Smooth muscle cell (in vitro differentiated cells): ENCODE data around the gene PANK2. TPM values are rescaled to one million over a fixed set of nuclear protein-coding genes. Genes with fewer than 3 reads are reported as not detected.

Experiments used
- DNase-seq: peaks from one replicate; lab custom pipeline; 2025; ENCODE audit not compliant: unreplicated experiment; lab: John Stamatoyannopoulos, UW
- H2AFZ ChIP-seq: fragments of 200-600 bp; sonication (generic); 2 replicates; pipeline ENCODE4 v1.6.0; 2016; ENCODE audit warnings: antibody characterized with exemption, low read depth, mild to moderate bottlenecking
- H3F3A ChIP-seq: fragments of 200-600 bp; sonication (generic); 2 replicates; pipeline ENCODE4 v1.6.0; 2017; ENCODE audit warnings: antibody characterized with exemption, low read depth
- H3K27ac ChIP-seq: fragments of 200-600 bp; sonication (generic); 2 replicates; pipeline ENCODE4 v1.5.1; 2016; ENCODE audit warnings: low read depth, mild to moderate bottlenecking
- H3K27me3 ChIP-seq: fragments of 200-600 bp; sonication (generic); 2 replicates; pipeline ENCODE4 v1.6.1; 2016; ENCODE audit warnings: low read depth, mild to moderate bottlenecking
- H3K36me3 ChIP-seq: fragments of 200-600 bp; sonication (generic); 2 replicates; pipeline ENCODE4 v1.5.1; 2016; ENCODE audit warnings: low read depth
- H3K4me1 ChIP-seq: fragments of 200-600 bp; sonication (generic); 2 replicates; pipeline ENCODE4 v1.5.1; 2016; ENCODE audit warnings: low read depth
- H3K4me2 ChIP-seq: fragments of 200-600 bp; sonication (generic); 2 replicates; pipeline ENCODE4 v1.6.0; 2016; ENCODE audit warnings: mild to moderate bottlenecking
- H3K4me3 ChIP-seq: fragments of 200-600 bp; sonication (generic); 2 replicates; pipeline ENCODE4 v1.5.1; 2016; ENCODE audit warnings: mild to moderate bottlenecking
- H3K79me2 ChIP-seq: fragments of 200-600 bp; sonication (generic); 2 replicates; pipeline ENCODE4 v1.6.0; 2016; ENCODE audit warnings: low read depth, mild to moderate bottlenecking
- H3K9ac ChIP-seq: fragments of 200-600 bp; sonication (generic); 2 replicates; pipeline ENCODE4 v1.6.0; 2016; ENCODE audit warnings: low read depth
- H3K9me3 ChIP-seq: fragments of 200-600 bp; sonication (generic); replicated peaks from 2 replicates; pipeline ENCODE4 v1.5.1; 2016; ENCODE audit warnings: low read depth
- H4K20me1 ChIP-seq: fragments of 200-600 bp; sonication (generic); 2 replicates; pipeline ENCODE4 v1.6.0; 2016; ENCODE audit warnings: low read depth
- WGBS: methylation state at CpG from one replicate; pipeline ENCODE4 v1.1.7; 2016; ENCODE audit warnings: low lambda C conversion rate; 5-methylcytosine and 5-hydroxymethylcytosine counted together
- polyA plus RNA-seq: library from polyadenylated mRNA; unstranded; fragments of >200 nt; fragmentation: Nextera tagmentation; extraction: Ambion mirVana; gene quantifications from 2 replicates; pipeline ENCODE4 v1.2.1, GENCODE V29; 2016
- total RNA-seq: library from RNA; depleted of rRNA; stranded (reverse); fragments of >200 nt; gene quantifications from 2 replicates; pipeline ENCODE4 v1.2.3, GENCODE V29; 2014
- TF ChIP-seq, protein P1 (sequence below): fragments of 200-600 bp; sonication (generic); IDR thresholded peaks from 2 replicates; pipeline ENCODE4 v1.5.1; 2017; ENCODE audit warnings: borderline replicate concordance, mild to moderate bottlenecking, antibody characterized with exemption; ENCODE audit not compliant: insufficient read depth, poor library complexity, severe bottlenecking

PANK2 gene
- total and polyA plus RNA-seq, 2 experiments from 2014 or later = 24.7 to 40.8 TPM

DNA sequence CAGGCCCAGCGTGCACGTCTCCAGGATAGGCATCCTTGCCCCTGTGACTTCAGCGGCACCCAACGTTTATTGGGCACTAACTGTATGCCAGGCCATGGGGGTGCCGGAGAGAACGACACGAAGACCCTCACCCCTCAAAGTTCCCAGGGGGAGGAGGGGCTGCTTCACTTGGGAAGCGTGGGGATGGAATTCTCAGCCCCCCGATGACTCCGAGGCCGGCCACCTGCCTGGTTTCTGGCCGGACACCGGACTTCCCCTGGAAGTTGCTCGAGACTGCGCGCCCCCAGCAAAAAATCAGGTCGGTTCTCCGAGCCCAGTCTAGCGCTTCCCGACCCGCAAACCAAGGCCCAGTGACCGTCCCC lies 42.8 kb upstream of the PANK2 start:
- Histone ChIP-seq H3K4me2 (peak overlapping the region; percentile 97), H3K27me3 (no peaks in the 10 kb centered on the region), H3F3A (no peaks in the 10 kb centered on the region), H3K9me3 (no peaks in the 10 kb centered on the region), H2AFZ (peak overlapping the region; percentile 94), H3K9ac (peak overlapping the region; percentile 86), H3K4me3 (peak overlapping the region; percentile 97), H3K27ac (no peak overlapping the region), H3K36me3 (no peaks in the 10 kb centered on the region), H3K79me2 (peaks cover 33% of the 10 kb centered on the region), H4K20me1 (peaks cover 28% of the 10 kb centered on the region), H3K4me1 (peaks cover 4% of the 10 kb centered on the region)
- no peak for DNase-seq
- TF ChIP-seq, protein P1, sequence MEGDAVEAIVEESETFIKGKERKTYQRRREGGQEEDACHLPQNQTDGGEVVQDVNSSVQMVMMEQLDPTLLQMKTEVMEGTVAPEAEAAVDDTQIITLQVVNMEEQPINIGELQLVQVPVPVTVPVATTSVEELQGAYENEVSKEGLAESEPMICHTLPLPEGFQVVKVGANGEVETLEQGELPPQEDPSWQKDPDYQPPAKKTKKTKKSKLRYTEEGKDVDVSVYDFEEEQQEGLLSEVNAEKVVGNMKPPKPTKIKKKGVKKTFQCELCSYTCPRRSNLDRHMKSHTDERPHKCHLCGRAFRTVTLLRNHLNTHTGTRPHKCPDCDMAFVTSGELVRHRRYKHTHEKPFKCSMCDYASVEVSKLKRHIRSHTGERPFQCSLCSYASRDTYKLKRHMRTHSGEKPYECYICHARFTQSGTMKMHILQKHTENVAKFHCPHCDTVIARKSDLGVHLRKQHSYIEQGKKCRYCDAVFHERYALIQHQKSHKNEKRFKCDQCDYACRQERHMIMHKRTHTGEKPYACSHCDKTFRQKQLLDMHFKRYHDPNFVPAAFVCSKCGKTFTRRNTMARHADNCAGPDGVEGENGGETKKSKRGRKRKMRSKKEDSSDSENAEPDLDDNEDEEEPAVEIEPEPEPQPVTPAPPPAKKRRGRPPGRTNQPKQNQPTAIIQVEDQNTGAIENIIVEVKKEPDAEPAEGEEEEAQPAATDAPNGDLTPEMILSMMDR = no peak
- WGBS = 2% methylated on average over 22 of the region's 22 CpGs

DNA sequence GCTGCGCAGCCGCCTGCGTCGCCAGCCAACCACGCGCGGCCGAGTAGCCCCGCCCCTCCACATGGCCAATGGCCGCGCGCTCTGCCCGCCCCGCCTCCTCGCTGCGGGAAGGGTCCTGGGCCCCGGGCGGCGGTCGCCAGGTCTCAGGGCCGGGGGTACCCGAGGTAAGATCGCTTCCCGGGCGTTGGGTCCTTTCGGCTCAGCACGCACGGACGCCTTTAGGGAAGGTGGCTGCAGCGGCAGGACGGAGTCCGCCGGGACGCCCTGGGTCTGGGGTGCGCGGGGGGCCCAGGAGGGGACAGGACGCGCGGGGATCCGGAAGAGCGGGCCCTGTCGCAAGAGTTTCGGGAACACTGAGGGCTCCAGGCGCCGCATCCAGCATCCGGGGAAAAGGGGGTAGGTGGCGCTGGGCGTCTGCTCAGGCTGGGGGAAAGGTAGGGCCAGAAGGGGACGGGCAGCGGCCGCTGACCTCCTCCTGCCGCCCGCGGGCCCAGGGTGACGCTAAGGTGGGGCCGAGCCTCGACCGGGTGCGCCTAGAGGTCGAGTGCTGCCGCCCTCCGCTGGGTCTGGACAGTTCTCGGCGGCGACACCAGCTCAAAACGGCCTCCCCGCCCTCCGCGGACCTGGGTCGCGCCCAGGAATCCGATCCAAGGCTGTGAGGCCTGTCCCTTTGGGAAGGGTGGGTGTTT lies 42.3 kb upstream of the PANK2 start, which contains the start of gene MAVS:
TSS of gene MAVS (plus strand) at position 95 of the 689 bp plus-strand sequence. CDS start 7,791 bp downstream, outside the sequence.
- Histone ChIP-seq H3K27me3 (no peaks in the 10 kb centered on the region), H3K4me1 (peaks cover 4% of the 10 kb centered on the region), H3K4me2 (peak within 1 kb of the TSS; percentile 97), H2AFZ (peak within 1 kb of the TSS; percentile 94), H3K36me3 (no peaks in the 10 kb centered on the region), H3K9ac (peak within 1 kb of the TSS; percentile 86), H3K9me3 (no peaks in the 10 kb centered on the region), H3F3A (no peaks in the 10 kb centered on the region), H3K79me2 (peaks cover 33% of the 10 kb centered on the region), H3K27ac (peak within 1 kb of the TSS; percentile 35), H4K20me1 (peaks cover 33% of the 10 kb centered on the region), H3K4me3 (peak within 1 kb of the TSS; percentile 97)
- TF ChIP-seq, protein P1 = no peak
- WGBS = under 1% methylated on average over 44 of the region's 72 CpGs
- DNase-seq = peak; percentile 63

DNA sequence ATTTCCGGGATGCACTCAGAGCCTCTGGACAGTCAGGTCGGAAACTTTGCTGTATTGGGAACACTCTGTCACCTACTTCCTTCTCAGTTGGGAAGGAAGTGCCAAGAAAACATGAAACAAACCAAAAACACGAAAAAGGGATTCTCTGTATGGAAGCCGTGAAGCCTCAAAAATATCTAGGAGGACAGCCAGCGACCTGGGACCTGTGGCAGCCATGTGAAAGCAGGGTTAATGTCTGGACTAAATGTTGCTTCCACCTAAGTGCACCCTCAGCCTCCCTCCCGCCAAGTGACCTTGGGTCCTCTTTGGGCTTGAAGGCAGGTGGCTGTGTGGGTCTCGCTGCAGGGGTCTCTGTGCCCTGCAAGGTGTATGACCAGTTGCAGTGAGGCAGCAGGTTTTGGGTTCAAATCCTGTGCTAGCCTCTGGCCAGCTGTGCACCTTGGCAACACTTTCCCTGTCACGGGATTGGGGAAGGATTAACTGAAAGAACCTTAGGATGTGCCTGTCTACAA lies 41.7 kb upstream of the PANK2 start:
- TF ChIP-seq, protein P1 = no peak
- peak overlapping the region; percentile 86 for H3K9ac ChIP-seq
- no peak overlapping the region for H3K27ac ChIP-seq
- no peaks in the 10 kb centered on the region for H3K27me3 ChIP-seq
- H3K4me3 ChIP-seq = peak overlapping the region; percentile 97
- no peak for DNase-seq
- H3K79me2 ChIP-seq = peaks cover 33% of the 10 kb centered on the region
- WGBS = 42% methylated on average over 8 of the region's 8 CpGs
- H3F3A ChIP-seq = no peaks in the 10 kb centered on the region
- H4K20me1 ChIP-seq = peaks cover 37% of the 10 kb centered on the region
- peak overlapping the region; percentile 97 for H3K4me2 ChIP-seq
- H3K4me1 ChIP-seq = peaks cover 4% of the 10 kb centered on the region
- H3K36me3 ChIP-seq = no peaks in the 10 kb centered on the region
- peak overlapping the region; percentile 94 for H2AFZ ChIP-seq
- no peaks in the 10 kb centered on the region for H3K9me3 ChIP-seq

DNA sequence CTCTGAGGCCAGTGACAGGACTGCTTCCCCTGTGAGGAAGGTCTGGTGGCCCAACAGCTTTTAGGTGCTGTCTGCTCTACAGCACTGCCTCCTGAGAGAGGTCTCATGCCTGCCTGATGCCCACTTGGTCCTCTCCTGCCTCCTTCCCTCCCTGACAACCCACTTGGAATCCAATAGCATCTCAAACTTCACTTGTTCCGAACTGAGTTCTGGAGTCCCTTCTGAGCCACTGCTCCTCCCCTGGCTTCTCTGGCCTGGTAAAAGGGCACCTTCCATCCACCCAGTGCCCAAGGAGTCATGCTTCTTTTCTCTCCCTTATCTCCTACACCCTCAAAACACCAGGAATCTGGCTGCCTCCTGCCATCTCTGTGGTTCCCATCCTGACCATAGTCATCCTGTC lies 40.6 kb upstream of the PANK2 start:
- 100% methylated on average over 1 of the region's 1 CpG for WGBS
- peaks cover 33% of the 10 kb centered on the region for H3K79me2 ChIP-seq

More for the DNA sequence above, 40.6 kb upstream of the PANK2 start:
- H3K4me3 ChIP-seq = no peak overlapping the region
- H3K9ac ChIP-seq = no peak overlapping the region
- H3K4me2 ChIP-seq = no peak overlapping the region
- no peaks in the 10 kb centered on the region for H3K27me3 ChIP-seq
- TF ChIP-seq, protein P1 = no peak
- DNase-seq = no peak
- H3F3A ChIP-seq = no peaks in the 10 kb centered on the region
- H3K27ac ChIP-seq = no peak overlapping the region
- H2AFZ ChIP-seq = no peak overlapping the region
- peaks cover 4% of the 10 kb centered on the region for H3K4me1 ChIP-seq
- H4K20me1 ChIP-seq = peaks cover 48% of the 10 kb centered on the region
- no peaks in the 10 kb centered on the region for H3K9me3 ChIP-seq
- no peaks in the 10 kb centered on the region for H3K36me3 ChIP-seq
